ENCODE results near the gene PIGC.

PIGC gene

GRCh38 chr1:172398970-172399755 is 44.7 kb downstream of the PIGC start:
- no peak for DNase-seq (ENCODE audit: low read depth)

DNA sequence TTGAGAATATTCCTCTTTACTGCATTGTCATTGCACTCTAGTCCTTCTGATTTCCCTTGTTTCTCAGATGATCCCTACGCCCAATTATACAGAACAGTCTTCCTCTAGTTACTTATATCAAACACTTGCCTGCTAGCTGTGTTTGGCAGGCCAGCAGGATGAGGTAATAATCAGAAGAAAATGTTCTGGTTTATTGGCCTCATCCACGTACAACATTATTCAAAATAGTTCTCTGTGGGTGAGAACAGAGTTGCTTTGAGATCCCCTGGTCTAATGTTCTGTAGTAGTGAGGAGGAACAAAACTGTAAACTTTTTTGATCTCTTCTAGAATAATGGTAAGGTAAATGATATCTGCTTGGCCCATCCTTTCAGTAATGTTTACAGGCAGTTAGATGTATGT is 45.7 kb downstream of the PIGC start:
- no peak for DNase-seq (ENCODE audit: low read depth)

- no peak for DNase-seq (ENCODE audit: low read depth)
Observed at GRCh38 chr1:172397633-172398032, 46.2 kb downstream of the PIGC start.

GRCh38 chr1:172397221-172397620 is 46.6 kb downstream of the PIGC start:
- no peak for DNase-seq (ENCODE audit: low read depth)

GRCh38 chr1:172395576-172395975 is 48.3 kb downstream of the PIGC start:
- no peak for DNase-seq (ENCODE audit: low read depth)

DNA sequence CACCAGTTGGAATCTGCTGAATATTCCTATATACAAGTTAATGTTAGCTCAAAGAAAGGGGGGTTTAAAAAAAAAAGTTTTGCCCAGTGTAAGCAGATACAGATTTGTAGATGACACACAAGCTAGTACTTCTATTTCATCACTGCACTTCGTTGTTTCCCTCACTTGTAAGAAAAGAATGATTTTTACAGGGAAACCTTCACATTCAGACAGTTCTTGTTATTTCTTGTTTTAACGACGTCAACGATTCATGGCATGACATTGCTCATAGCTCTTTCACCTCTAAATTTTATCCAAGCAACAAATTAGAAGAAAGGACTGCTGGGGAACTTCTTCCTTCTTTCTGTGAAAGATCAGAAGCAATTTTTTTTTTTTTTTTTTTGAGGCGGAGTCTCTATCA is 49.1 kb downstream of the PIGC start:
- no peak for DNase-seq (ENCODE audit: low read depth)

DNA sequence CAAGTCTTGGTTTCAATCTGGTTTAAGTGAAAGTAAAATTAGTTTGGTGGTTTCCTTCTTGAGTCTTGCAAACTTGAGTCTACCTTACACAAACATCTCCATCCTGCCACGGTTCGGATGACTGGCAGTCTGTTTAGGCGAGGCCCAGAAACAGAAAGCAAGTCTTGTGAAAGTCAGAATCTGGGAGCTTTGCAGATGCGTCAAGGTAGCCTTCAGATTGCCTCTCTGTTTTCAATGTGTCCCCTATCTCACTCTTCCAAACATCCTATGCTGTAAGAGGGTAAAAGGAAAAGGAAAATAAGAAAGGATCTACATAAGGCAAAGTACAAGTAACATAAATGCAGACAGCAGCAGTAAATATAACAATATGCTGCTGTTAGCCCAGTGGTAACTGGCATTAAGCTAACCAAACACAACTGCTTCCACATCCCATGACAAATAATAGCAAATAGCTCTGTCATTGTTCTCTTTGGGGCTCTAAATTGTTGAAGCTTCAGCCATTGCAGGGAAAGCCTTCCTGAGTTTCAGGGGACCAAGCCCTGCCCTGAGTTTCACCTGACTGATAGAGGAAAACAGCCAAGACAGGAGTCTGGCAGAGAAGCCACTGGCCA is 49.6 kb downstream of the PIGC start:
- peak; percentile 44 for DNase-seq (ENCODE audit: low read depth)

- DNase-seq (ENCODE audit: low read depth) = no peak
Observed at GRCh38 chr1:172393354-172393753, 50.5 kb downstream of the PIGC start.

- no peak for DNase-seq (ENCODE audit: low read depth)
Observed at GRCh38 chr1:172391976-172392375, 51.9 kb downstream of the PIGC start.
